GM18951 (cell line): ENCODE measurements around the gene ARHGAP27.
A peak's percentile ranks its signal among the peaks of the same experiment; 100 is the strongest.

Experiments used
- POLR2A ChIP-seq: IDR thresholded peaks from 4 replicates; pipeline ENCODE4 v1.6.1; 2011; ENCODE audit warnings: mild to moderate bottlenecking; ENCODE audit not compliant: insufficient read length, insufficient read depth; ENCODE audit errors: extremely low read depth
- in situ Hi-C: fragments of 300-500 bp; cut with MboI; formaldehyde crosslinking; loops from one replicate; pipeline ENCODE4 v1.12.0; 2022; ENCODE audit warnings: low sequenced_read_pairs, mixed read lengths, inconsistent platforms; ENCODE audit not compliant: unreplicated experiment

The ARHGAP27 gene

GRCh38 chr17:45408611-45409421 is 23.9 kb downstream of the ARHGAP27 start:
- in situ Hi-C loops, result no loop called here

DNA sequence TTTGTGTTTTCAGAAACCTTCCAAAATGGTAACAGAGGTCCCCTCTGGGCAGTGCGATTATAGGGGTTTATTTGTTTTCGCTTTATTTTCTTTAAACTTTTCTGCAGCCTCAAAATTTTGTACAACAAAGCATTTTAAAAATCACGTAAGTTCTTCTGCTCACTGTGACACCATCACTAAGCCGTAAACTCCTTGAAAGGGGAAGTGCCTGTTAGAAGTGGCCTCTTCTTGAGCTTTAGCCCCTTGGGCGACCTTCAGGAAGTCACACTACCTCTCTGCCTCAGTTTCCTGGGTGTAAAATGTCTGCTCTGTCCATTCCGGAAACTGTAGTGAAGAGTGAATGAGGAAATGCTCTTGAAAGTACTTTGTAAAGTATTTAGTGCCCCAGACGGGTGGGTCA is 26.6 kb downstream of the ARHGAP27 start:
- in situ Hi-C loops, result no loop called here
- TF ChIP-seq POLR2A, result no peak

More at GRCh38 chr17:45408611-45409421, 23.9 kb downstream of the ARHGAP27 start:
- no peak for TF ChIP-seq POLR2A

DNA sequence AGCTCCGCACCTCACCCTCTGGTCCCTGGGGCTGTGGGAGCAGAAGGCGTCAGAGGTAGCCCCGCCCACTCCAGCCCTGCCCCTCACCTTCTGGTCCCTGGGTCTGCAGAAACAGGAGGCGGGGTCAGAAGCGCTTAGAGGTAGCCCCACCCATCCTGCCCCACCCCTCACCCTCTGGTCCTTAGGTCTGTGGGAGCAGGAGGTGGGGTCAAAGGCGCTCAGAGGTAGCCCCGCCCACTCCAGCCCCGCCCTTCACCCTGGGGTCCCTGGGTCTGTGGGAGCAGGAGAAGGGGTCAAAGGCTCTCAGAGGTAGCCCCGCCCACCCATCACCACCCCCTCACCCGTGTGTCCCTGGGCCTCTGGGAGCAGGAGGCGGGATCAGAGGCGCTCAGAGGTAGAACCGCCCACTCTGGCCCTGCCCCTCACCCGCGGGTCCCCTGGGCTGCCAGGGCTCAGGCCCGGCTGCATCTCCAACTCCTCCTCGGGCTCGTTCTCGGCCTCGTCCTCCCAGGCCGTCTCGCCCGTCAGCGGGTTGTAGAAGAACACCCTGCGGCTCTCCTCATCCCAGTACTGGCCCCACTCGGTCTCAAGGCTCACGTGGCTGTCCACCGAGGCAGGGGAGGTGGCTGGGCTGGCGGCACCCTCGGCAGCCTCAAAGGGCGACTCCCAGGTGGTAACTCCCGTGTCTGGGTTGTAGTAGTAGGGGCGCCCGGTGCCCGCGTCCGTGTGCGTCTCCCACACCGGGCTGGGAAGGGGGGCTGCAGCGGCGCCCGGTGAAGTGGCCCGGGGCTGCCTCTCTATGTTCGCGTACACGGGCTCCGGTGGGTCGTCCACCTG is 27.2 kb downstream of the ARHGAP27 start:
- TF ChIP-seq POLR2A, result no peak
- in situ Hi-C loops, result no loop called here

GRCh38 chr17:45404870-45405249 is 27.8 kb downstream of the ARHGAP27 start:
- no peak for TF ChIP-seq POLR2A
- in situ Hi-C loops, result no loop called here

- no peak for TF ChIP-seq POLR2A
- in situ Hi-C loops, result no loop called here
Observed at GRCh38 chr17:45403906-45404490, 28.7 kb downstream of the ARHGAP27 start.

DNA sequence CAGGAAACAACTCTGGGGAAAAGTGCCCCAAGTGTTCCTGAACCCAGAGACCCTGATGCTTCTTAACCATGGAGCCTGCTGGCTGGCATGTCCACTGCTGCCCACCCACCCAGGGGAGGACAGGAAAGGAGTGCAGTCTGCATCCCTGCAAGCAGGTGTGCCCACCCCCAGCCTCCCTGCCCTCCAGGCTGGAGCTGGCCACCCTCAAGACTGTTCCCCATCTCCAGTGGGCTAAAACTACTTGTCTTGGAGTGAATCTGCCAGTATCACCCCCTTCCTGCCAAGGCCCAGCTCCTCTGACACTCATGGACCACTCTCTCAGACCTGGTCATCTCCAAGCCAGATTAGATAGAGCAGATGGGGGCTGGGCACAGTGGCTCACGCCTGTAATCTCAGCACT is 29.8 kb downstream of the ARHGAP27 start:
- no peak for TF ChIP-seq POLR2A
- in situ Hi-C loops, result no loop called here

DNA sequence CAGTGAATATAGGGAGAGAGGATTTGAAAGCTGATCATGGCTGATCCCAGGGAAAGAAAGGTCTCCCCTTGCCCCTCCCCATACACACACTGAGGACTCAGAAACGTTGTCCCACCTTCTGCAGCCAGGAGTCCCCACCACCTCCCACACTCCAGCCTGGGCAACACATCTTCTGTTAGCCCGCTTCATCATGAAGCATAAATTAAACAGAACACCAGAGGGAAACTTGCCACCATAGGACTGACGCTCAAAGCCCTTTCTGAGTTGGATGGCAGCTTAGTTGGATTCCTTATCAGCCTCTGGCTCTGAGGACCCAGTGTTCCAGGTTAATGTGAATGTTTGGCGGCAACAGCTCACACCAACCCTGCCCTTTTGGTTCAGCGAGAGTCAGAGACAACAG is 33.9 kb downstream of the ARHGAP27 start:
- no peak for TF ChIP-seq POLR2A
- in situ Hi-C loops, result no loop called here

DNA sequence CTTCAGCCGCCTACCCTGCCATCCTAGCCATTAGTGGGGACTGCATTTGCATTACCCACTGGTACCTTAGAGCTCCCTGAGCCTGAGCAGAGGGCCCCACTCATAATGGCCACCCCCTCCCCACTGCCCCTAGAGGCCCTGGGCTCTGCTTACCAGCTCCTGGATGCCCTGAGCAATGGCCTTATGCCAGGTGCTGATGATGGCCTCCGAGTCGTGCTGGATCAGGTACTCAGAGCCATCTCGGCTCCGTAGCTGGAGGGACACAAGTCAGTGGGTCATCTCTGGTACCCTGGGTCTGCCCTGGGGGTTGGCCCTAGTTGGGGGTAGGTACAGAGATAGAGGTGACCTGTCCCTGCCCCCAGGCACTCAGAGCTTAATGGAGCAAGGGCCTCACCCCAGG is 34.9 kb downstream of the ARHGAP27 start:
- in situ Hi-C loops, result no loop called here
- TF ChIP-seq POLR2A, result no peak

DNA sequence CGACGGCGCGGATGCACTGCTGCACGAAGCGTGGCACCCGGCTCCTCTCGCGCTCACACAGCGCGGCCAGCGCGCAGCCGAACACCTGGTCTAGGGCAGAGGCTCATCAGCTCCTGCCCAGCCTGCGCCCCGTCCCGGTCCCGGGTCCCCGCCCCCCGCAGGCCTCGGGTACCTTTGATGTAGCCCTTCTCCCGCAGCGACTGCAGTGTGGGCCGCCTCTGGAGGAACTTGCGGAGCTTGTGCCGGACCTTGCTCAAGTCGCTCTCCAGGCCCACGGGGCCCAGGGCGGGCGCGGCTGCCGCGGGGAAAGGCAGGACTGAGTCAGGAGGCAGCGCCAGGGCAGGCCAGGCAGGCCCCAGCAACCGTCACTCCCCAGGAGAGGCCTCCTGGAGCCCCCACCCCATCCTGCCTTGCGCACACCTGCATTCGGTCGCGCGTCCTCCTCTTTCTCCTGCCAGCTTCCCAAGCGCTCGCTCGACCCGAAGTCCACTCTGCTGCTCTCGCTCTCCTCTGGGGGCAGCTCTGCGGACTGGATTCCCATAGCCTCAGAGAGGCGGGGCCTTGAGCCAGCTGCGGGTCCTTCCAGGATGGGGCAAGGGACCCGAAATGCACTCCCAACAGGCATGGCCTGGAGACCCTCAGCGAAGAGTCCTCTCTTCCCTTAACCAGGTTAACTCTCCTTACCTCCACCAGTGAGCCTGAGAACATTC is 36.0 kb downstream of the ARHGAP27 start:
- peak; percentile 14 for TF ChIP-seq POLR2A
- in situ Hi-C loops, result no loop called here

DNA sequence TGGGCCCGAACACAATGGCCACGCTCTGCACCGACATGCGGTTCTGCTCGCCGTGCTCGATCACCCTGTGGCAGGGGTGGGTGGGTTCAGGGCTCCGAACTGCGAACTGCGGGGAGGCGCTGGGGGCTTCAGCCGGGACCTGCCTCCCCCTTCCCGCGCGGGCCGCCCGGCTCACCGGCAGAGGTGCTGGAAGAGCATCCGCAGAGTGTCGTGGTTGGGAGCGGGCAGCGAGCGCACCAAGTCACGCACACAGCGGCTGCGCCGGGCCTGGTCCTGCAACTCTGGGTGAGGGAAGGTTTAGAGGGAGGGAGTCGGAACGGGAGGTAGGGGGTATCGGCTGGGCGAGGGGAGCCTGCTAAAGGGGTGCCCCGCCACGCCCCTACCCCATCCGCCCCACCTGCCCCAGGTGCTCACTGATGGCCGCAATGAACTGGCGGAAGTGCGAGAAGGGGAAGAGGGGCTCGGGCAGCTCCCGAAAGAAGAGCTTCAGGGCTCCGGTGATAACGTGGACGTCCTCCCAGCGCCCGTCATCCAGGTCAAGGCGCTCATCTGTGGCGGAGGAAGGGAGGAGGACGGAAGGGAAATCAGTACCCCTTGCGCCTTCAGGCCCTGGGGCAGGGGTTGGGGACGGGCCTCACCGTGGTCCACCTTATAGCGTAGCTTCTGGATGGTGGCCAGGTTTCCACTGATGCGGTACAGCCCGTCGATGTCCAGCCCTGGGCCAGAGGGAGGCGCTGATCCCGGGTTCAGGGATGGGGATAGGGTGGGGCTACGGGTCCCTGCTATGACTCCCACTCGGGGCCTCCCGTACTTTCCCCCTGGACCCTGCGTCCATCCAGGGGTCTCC is 36.9 kb downstream of the ARHGAP27 start:
- TF ChIP-seq POLR2A, result no peak
- in situ Hi-C loops, result no loop called here

- TF ChIP-seq POLR2A, result no peak
- in situ Hi-C loops, result no loop called here
Observed at GRCh38 chr17:45394913-45395568, 37.6 kb downstream of the ARHGAP27 start.

GRCh38 chr17:45394564-45394912 is 38.1 kb downstream of the ARHGAP27 start:
- no peak for TF ChIP-seq POLR2A
- in situ Hi-C loops, result no loop called here
